IMR-90 (cell line): Measurements from ENCODE around the gene ITGB1. TPM values are rescaled to one million over a fixed set of nuclear protein-coding genes. Genes with fewer than 3 reads are reported as not detected.

Source experiments
- ATAC-seq: fragments of 200-7000 bp; cut with Tn5 transposase; 2 replicates; pipeline ENCODE4 v1.9.1; 2020; ENCODE audit warnings: low read depth, mild to moderate bottlenecking, moderate library complexity
- BruUV-seq: library from RNA; stranded (reverse); fragments of 400-500 nt; replicated peaks from 2 replicates; lab custom pipeline; 2021; lab: Mats Ljungman, UMichigan
- CTCF ChIA-PET: fragments of 300-600 bp; formaldehyde crosslinking; extraction: SDS; loops from one replicate; lab custom pipeline; 2021; ENCODE audit warnings: antibody characterized with exemption; lab: Yijun Ruan, JAX
- POLR2A ChIA-PET: fragments of 300-600 bp; sonication (Branson Sonifier 250); formaldehyde crosslinking; loops from one replicate; lab custom pipeline; 2022; ENCODE audit warnings: antibody characterized with exemption; ENCODE audit not compliant: unreplicated experiment; lab: Charles Lee
- DNase-seq: peaks from one replicate; pipeline ENCODE4 v3.0.0; 2013
- H2AFZ ChIP-seq: replicated peaks from 2 replicates; pipeline ENCODE3; 2013; ENCODE audit warnings: low read length, mild to moderate bottlenecking; ENCODE audit not compliant: poor library complexity
- H2AK5ac ChIP-seq: 2 replicates; pipeline ENCODE4 v1.6.1; 2013; ENCODE audit warnings: low read depth, low read length, inconsistent platforms
- H2AK9ac ChIP-seq: replicated peaks from 2 replicates; pipeline ENCODE3; 2013; ENCODE audit warnings: mild to moderate bottlenecking, low read depth, low read length, moderate library complexity; ENCODE audit not compliant: poor library complexity
- H2BK120ac ChIP-seq: 2 replicates; pipeline ENCODE4 v1.6.1; 2013; ENCODE audit warnings: low read depth, low read length, inconsistent platforms
- H2BK15ac ChIP-seq: 3 replicates; pipeline ENCODE4 v1.6.1; 2013; ENCODE audit warnings: low read depth, low read length, inconsistent platforms
- H2BK20ac ChIP-seq: 2 replicates; pipeline ENCODE4 v1.6.1; 2013; ENCODE audit warnings: low read depth, mild to moderate bottlenecking, inconsistent platforms, low read length, moderate library complexity
- H2BK5ac ChIP-seq: 2 replicates; pipeline ENCODE4 v1.6.1; 2013; ENCODE audit warnings: mild to moderate bottlenecking, low read depth, low read length, inconsistent platforms; ENCODE audit not compliant: poor library complexity, severe bottlenecking
- H3K14ac ChIP-seq: replicated peaks from 2 replicates; pipeline ENCODE4 v1.6.1; 2013; ENCODE audit warnings: low read depth, low read length, inconsistent platforms
- H3K18ac ChIP-seq: 2 replicates; pipeline ENCODE4 v1.6.1; 2013; ENCODE audit warnings: low read depth, low read length, control low read depth
- H3K23ac ChIP-seq: 2 replicates; pipeline ENCODE4 v1.6.1; 2013; ENCODE audit warnings: low read depth, low read length, inconsistent platforms
- H3K27ac ChIP-seq: 2 replicates; pipeline ENCODE4 v1.5.1; 2013; ENCODE audit warnings: mild to moderate bottlenecking, control low read depth, low read length; ENCODE audit not compliant: insufficient read depth
- H3K27me3 ChIP-seq: 2 replicates; pipeline ENCODE4 v1.6.1; 2013; ENCODE audit warnings: low read length; ENCODE audit not compliant: control insufficient read depth, insufficient read depth
- H3K36me3 ChIP-seq: 2 replicates; pipeline ENCODE4 v1.6.1; 2013; ENCODE audit warnings: low read length, mixed read lengths; ENCODE audit not compliant: control insufficient read depth, insufficient read depth
- H3K4ac ChIP-seq: 2 replicates; pipeline ENCODE4 v1.6.1; 2013; ENCODE audit warnings: low read depth, low read length, inconsistent platforms
- H3K4me1 ChIP-seq: 2 replicates; pipeline ENCODE4 v1.6.1; 2013; ENCODE audit warnings: low read length, mixed read lengths; ENCODE audit not compliant: control insufficient read depth, insufficient read depth
- H3K4me2 ChIP-seq: 2 replicates; pipeline ENCODE4 v1.6.1; 2013; ENCODE audit warnings: low read depth, mild to moderate bottlenecking, control low read depth, low read length, moderate library complexity
- H3K4me3 ChIP-seq: 2 replicates; pipeline ENCODE4 v1.5.1; 2013; ENCODE audit warnings: low read depth, mild to moderate bottlenecking, control low read depth, low read length, moderate library complexity; ENCODE audit not compliant: insufficient read depth
- H3K56ac ChIP-seq: 2 replicates; pipeline ENCODE4 v1.6.1; 2013; ENCODE audit warnings: low read length, inconsistent platforms; ENCODE audit not compliant: insufficient read depth; ENCODE audit errors: extremely low read depth
- H3K79me1 ChIP-seq, 2 experiments: 2 replicates each; pipeline ENCODE4 v1.6.1; 2013; ENCODE audit warnings: low read length in 2 of 2, inconsistent platforms in 1 of 2, low read depth in 1 of 2
- H3K9ac ChIP-seq: 2 replicates; pipeline ENCODE4 v1.6.1; 2013; ENCODE audit warnings: low read depth, low read length, control low read depth
- H3K9me1 ChIP-seq: 2 replicates; pipeline ENCODE4 v1.6.1; 2013; ENCODE audit warnings: low read length, inconsistent platforms; ENCODE audit not compliant: insufficient read depth
- H3K9me3 ChIP-seq: 2 replicates; pipeline ENCODE4 v1.6.1; 2013; ENCODE audit warnings: low read length; ENCODE audit not compliant: control insufficient read depth, insufficient read depth
- H4K20me1 ChIP-seq: 2 replicates; pipeline ENCODE4 v1.6.1; 2013; ENCODE audit warnings: low read length, inconsistent platforms; ENCODE audit not compliant: insufficient read depth
- H4K5ac ChIP-seq: 2 replicates; pipeline ENCODE4 v1.6.1; 2013; ENCODE audit warnings: mild to moderate bottlenecking, low read depth, low read length, control low read depth
- H4K8ac ChIP-seq, 2 experiments: 2 replicates each; pipeline ENCODE4 v1.6.1; 2013; ENCODE audit warnings: low read depth in 2 of 2, low read length in 2 of 2, control low read depth in 1 of 2, inconsistent platforms in 1 of 2
- H4K91ac ChIP-seq: 2 replicates; pipeline ENCODE4 v1.6.1; 2013; ENCODE audit warnings: low read depth, low read length, inconsistent platforms; ENCODE audit not compliant: insufficient read depth
- BHLHE40 ChIP-seq: fragments of 150-350 bp; IDR thresholded peaks from 2 replicates; pipeline ENCODE4 v1.6.1; 2016; ENCODE audit warnings: mild to moderate bottlenecking, low read depth, low read length
- CEBPB ChIP-seq: IDR thresholded peaks from 2 replicates; pipeline ENCODE4 v1.6.1; 2012; ENCODE audit warnings: low read depth, low read length, improper control_type of control experiment
- CHD1 ChIP-seq: IDR thresholded peaks from 2 replicates; pipeline ENCODE4 v1.6.1; 2012; ENCODE audit warnings: low read depth, low read length, improper control_type of control experiment
- MAZ ChIP-seq: IDR thresholded peaks from 2 replicates; pipeline ENCODE4 v1.6.1; 2012; ENCODE audit warnings: low read depth, mild to moderate bottlenecking, low read length, improper control_type of control experiment, moderate library complexity, borderline replicate concordance
- RFX5 ChIP-seq: IDR thresholded peaks from 2 replicates; pipeline ENCODE4 v1.8.0; 2012; ENCODE audit warnings: low read depth, mild to moderate bottlenecking, low read length, moderate library complexity
- SMC3 ChIP-seq: fragments of 150-350 bp; IDR thresholded peaks from 2 replicates; pipeline ENCODE4 v1.6.1; 2016; ENCODE audit warnings: low read depth, mild to moderate bottlenecking, antibody characterized with exemption, low read length, moderate library complexity
- WGBS, 2 experiments: methylation state at CpG; one replicate each; pipeline versions ENCODE4 v1.1.5 to v1.1.7; 2013; ENCODE audit warnings: missing lambda C conversion rate in 2 of 2; ENCODE audit not compliant: insufficient read length in 1 of 2; ENCODE audit errors: extremely low coverage in 2 of 2; 5-methylcytosine and 5-hydroxymethylcytosine counted together
- dilution Hi-C: fragments of 300-500 bp; cut with HindIII; formaldehyde crosslinking; loops from one replicate; pipeline ENCODE4 v1.14.3; 2018; ENCODE audit warnings: low sequenced_read_pairs; ENCODE audit not compliant: unreplicated experiment
- in situ Hi-C: fragments of 300-500 bp; cut with MboI; formaldehyde crosslinking; loops from 3 replicates; pipeline ENCODE4 v1.14.3; 2019; ENCODE audit warnings: low sequenced_read_pairs, inconsistent platforms, mixed read lengths
- intact Hi-C: fragments of 100-400 bp; cut with micrococcal nuclease; formaldehyde crosslinking; loops from 2 replicates; pipeline ENCODE4 v1.10.0; 2022
- polyA plus RNA-seq, 3 experiments: library from polyadenylated mRNA; depleted of rRNA; stranded (reverse); fragments of >200 nt; gene quantifications; 2 replicates each; pipeline ENCODE4 v1.2.3, GENCODE V29; 2012; ENCODE audit warnings: low replicate concordance in 1 of 3
- total RNA-seq: library from RNA; depleted of rRNA; stranded (reverse); fragments of >200 nt; gene quantifications from 2 replicates; pipeline ENCODE4 v1.2.3, GENCODE V29; 2012
- TF ChIP-seq, protein P1 (sequence below): fragments of 150-350 bp; IDR thresholded peaks from 2 replicates; pipeline ENCODE4 v1.6.1; 2016; ENCODE audit warnings: low read depth, mild to moderate bottlenecking, low read length, moderate library complexity, borderline replicate concordance
- TF ChIP-seq, protein P2 (sequence below): conservative IDR thresholded peaks from 2 replicates; pipeline ENCODE4 v1.5.1; 2012; ENCODE audit warnings: mild to moderate bottlenecking, low read depth, low read length, improper control_type of control experiment

The ITGB1 gene
- total and polyA plus RNA-seq, 2 of the 4 experiments (the other 2 are of a cell fraction): 1,331 to 2,066 TPM

DNA sequence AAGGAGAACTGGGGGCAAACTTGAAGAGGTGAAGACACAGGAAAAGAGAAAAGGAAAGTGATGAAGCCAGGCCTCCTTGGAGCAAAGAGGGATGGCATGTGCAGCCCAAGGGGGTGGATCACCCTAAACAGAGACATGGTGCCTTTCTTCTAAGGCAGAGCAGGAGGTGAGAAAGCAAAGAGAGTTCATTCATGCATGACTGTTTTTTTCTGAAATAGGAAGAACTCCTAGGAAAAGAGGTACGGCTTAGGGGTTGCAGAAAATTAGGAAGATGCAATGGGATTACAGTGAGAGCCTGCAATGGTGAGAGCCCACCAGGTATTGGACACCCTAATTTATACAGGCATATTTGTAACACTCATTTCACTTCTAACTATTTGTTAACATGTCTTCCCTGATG, 15.9 kb downstream of the ITGB1 start:
- H3K18ac ChIP-seq: no peak overlapping the region
- H3K14ac ChIP-seq: peak overlapping the region; percentile 53; the same call in 1 of the 2 replicates
- DNase-seq (no peak), ATAC-seq (no peak)
- no peak overlapping the region for H2BK120ac ChIP-seq
- H3K4ac ChIP-seq: 0 out of 2 replicates have a peak overlapping the region, but pooled peaks have one; percentile 4
- POLR2A ChIA-PET: no interaction called here
- peak overlapping the region; percentile 31; the same call in 1 of the 2 replicates for H3K4me2 ChIP-seq
- H4K5ac ChIP-seq: no peak overlapping the region
- no peak overlapping the region for H2AK9ac ChIP-seq
- H2BK20ac ChIP-seq: no peak overlapping the region
- H3K27me3 ChIP-seq: no peaks in the 10 kb centered on the region
- no peak overlapping the region for H3K4me3 ChIP-seq
- no peak overlapping the region for H3K56ac ChIP-seq
- no peak overlapping the region for H2AK5ac ChIP-seq
- in situ Hi-C loops: no loop called here
- no peak overlapping the region for H3K9ac ChIP-seq
- H3K4me1 ChIP-seq: peaks cover 38% of the 10 kb centered on the region
- no peak overlapping the region for H4K91ac ChIP-seq
- no peak overlapping the region for H2AFZ ChIP-seq
- WGBS, 2 experiments: no CpG with 5 or more reads among the region's 1 CpG
- CTCF ChIA-PET: no interaction called here
- H2BK15ac ChIP-seq: no peak overlapping the region
- H2BK5ac ChIP-seq: peak overlapping the region; percentile 69
- dilution Hi-C loops: no loop called here
- peaks cover 8% of the 10 kb centered on the region; the same call in 1 of the 2 replicates for H3K36me3 ChIP-seq
- BruUV-seq: no TSS peak
- H3K23ac ChIP-seq: peak overlapping the region; percentile 55; the same call in 1 of the 2 replicates
- peaks cover 0 to 46% of the 10 kb centered on the region in 2 experiments; a peak in 2 of 4 replicates for H3K79me1 ChIP-seq
- H4K8ac ChIP-seq: peak overlapping the region in 1 of 2 experiments; percentile 3; a peak in 1 of 4 replicates
- intact Hi-C loops: no loop called here
- TF ChIP-seq MAZ (no peak), RFX5 (no peak), BHLHE40 (no peak), CHD1 (0 out of 2 replicates have a peak, but pooled peaks have one; percentile 5), SMC3 (no peak), CEBPB (no peak)
- TF ChIP-seq, protein P1, sequence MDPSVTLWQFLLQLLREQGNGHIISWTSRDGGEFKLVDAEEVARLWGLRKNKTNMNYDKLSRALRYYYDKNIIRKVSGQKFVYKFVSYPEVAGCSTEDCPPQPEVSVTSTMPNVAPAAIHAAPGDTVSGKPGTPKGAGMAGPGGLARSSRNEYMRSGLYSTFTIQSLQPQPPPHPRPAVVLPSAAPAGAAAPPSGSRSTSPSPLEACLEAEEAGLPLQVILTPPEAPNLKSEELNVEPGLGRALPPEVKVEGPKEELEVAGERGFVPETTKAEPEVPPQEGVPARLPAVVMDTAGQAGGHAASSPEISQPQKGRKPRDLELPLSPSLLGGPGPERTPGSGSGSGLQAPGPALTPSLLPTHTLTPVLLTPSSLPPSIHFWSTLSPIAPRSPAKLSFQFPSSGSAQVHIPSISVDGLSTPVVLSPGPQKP: no peak
- TF ChIP-seq, protein P2, sequence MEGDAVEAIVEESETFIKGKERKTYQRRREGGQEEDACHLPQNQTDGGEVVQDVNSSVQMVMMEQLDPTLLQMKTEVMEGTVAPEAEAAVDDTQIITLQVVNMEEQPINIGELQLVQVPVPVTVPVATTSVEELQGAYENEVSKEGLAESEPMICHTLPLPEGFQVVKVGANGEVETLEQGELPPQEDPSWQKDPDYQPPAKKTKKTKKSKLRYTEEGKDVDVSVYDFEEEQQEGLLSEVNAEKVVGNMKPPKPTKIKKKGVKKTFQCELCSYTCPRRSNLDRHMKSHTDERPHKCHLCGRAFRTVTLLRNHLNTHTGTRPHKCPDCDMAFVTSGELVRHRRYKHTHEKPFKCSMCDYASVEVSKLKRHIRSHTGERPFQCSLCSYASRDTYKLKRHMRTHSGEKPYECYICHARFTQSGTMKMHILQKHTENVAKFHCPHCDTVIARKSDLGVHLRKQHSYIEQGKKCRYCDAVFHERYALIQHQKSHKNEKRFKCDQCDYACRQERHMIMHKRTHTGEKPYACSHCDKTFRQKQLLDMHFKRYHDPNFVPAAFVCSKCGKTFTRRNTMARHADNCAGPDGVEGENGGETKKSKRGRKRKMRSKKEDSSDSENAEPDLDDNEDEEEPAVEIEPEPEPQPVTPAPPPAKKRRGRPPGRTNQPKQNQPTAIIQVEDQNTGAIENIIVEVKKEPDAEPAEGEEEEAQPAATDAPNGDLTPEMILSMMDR: no peak
- no peaks in the 10 kb centered on the region for H3K9me3 ChIP-seq
- H3K27ac ChIP-seq: no peak overlapping the region
- peaks cover 93% of the 10 kb centered on the region for H4K20me1 ChIP-seq
- H3K9me1 ChIP-seq: peaks cover 41% of the 10 kb centered on the region
